Gastrocnemius medialis (tissue), 4 donors: Measurements from ENCODE around the gene DCUN1D1.

Source experiments
- CTCF ChIP-seq, 5 experiments: fragments of 450-650 bp in 3 of 5; fragments of 200-600 bp in 2 of 5; sonication (generic) in 2 of 5; IDR thresholded peaks in 4 of 5; conservative IDR thresholded peaks in 1 of 5; 1 replicate in 4 of 5; 2 replicates in 1 of 5; pipeline ENCODE4 v1.5.1; 2016 to 2019; ENCODE audit warnings: antibody characterized with exemption in 5 of 5, mild to moderate bottlenecking in 3 of 5, moderate library complexity in 3 of 5
- POLR2A ChIP-seq, 2 donors: fragments of 450-650 bp; IDR thresholded peaks; one replicate each; pipeline ENCODE4 v1.6.1; 2017; ENCODE audit warnings: antibody characterized with exemption in 2 of 2, mild to moderate bottlenecking in 2 of 2, moderate library complexity in 2 of 2

GRCh38 chr3:182971637-182972036 lies 8.7 kb downstream of the DCUN1D1 start:
- no peak for TF ChIP-seq CTCF (IDR thresholded peaks at IDR 0.05 in 4 of 5, conservative IDR thresholded peaks at IDR 0.05 in 1 of 5)
- TF ChIP-seq POLR2A (IDR thresholded peaks at IDR 0.05), result no peak
